Mucosa of rectum (tissue), 2 donors: ENCODE measurements around the gene UBASH3A.

ENCODE experiments used
- H3K27ac ChIP-seq, 2 donors: one replicate each; pipeline ENCODE4 v1.7.0; 2013; ENCODE audit warnings: inconsistent platforms in 2 of 2, low read depth in 2 of 2, low read length in 2 of 2
- H3K27me3 ChIP-seq, 2 donors: one replicate each; pipeline ENCODE4 v1.7.0; 2013; ENCODE audit warnings: low read length in 2 of 2; ENCODE audit not compliant: control insufficient read depth in 2 of 2, insufficient read depth in 2 of 2
- H3K36me3 ChIP-seq, 2 donors: one replicate each; pipeline ENCODE4 v1.7.0; 2013; ENCODE audit warnings: low read length in 2 of 2; ENCODE audit not compliant: control insufficient read depth in 2 of 2, insufficient read depth in 2 of 2
- H3K4me1 ChIP-seq, 2 donors: one replicate each; pipeline ENCODE4 v1.7.0; 2013; ENCODE audit warnings: low read length in 2 of 2, mild to moderate bottlenecking in 1 of 2; ENCODE audit not compliant: control insufficient read depth in 2 of 2, insufficient read depth in 2 of 2
- H3K4me3 ChIP-seq, 2 donors: one replicate each; pipeline ENCODE4 v1.7.0; 2013; ENCODE audit warnings: low read length in 2 of 2
- H3K9ac ChIP-seq, 2 donors: one replicate each; pipeline ENCODE4 v1.7.0; 2013; ENCODE audit warnings: low read length in 2 of 2, low read depth in 1 of 2, mild to moderate bottlenecking in 1 of 2
- H3K9me3 ChIP-seq, 2 donors: one replicate each; pipeline ENCODE4 v1.7.0; 2013; ENCODE audit warnings: low read length in 2 of 2; ENCODE audit not compliant: control insufficient read depth in 2 of 2
- donor health status: healthy.
- donor health status: Normal muscosa, but diverticular disease.

The UBASH3A gene

GRCh38 chr21:42453224-42453985, 49.7 kb downstream of the UBASH3A start:
- H3K4me1 ChIP-seq: peaks cover 5 to 8% of the 10 kb centered on the region in 2 donors
- H3K27ac ChIP-seq: no peak overlapping the region
- H3K27me3 ChIP-seq: no peaks in the 10 kb centered on the region
- H3K9me3 ChIP-seq: no peaks in the 10 kb centered on the region
- H3K36me3 ChIP-seq: no peaks in the 10 kb centered on the region
- no peak overlapping the region for H3K4me3 ChIP-seq
- H3K9ac ChIP-seq: no peak overlapping the region

DNA sequence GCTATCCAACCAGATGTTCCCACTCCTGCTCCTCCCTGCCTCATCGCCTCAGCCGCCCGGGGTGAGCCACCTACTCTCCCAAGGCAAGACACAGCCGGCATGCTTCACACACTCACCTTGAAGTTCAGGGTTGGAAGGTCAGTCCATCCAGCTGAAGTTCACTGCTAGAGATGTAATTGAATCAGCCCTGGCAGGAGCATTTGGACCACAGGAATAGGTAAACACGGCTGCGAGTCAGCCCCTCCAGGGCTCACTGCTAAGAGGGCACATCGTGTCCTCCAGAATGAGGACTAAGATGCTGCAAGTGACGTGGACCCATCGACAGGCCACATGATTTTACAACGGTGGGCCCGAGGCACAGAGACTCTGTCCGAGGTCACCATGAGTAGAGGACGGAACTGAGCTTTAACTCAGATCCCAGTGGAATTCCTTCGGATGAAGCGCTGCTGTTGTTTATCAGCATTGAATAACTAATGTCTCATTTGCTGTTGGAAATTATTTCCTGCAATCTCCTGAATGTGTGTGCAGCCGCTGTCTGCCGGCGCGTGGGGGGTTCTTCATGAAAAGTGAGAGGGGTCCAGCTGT, 50.4 kb downstream of the UBASH3A start:
- no peak overlapping the region for H3K9ac ChIP-seq
- no peak overlapping the region for H3K27ac ChIP-seq
- H3K27me3 ChIP-seq: no peaks in the 10 kb centered on the region
- no peaks in the 10 kb centered on the region for H3K9me3 ChIP-seq
- H3K4me3 ChIP-seq: no peak overlapping the region
- no peaks in the 10 kb centered on the region for H3K36me3 ChIP-seq
- peaks cover 7 to 8% of the 10 kb centered on the region in 2 donors for H3K4me1 ChIP-seq

GRCh38 chr21:42454786-42455185, 51.1 kb downstream of the UBASH3A start:
- Histone ChIP-seq H3K9me3 (no peaks in the 10 kb centered on the region), H3K4me3 (no peak overlapping the region), H3K9ac (no peak overlapping the region), H3K27me3 (no peaks in the 10 kb centered on the region), H3K27ac (no peak overlapping the region), H3K4me1 (peaks cover 12 to 14% of the 10 kb centered on the region in 2 donors), H3K36me3 (no peaks in the 10 kb centered on the region)

GRCh38 chr21:42455196-42455595, 51.5 kb downstream of the UBASH3A start:
- Histone ChIP-seq H3K36me3 (no peaks in the 10 kb centered on the region), H3K9ac (no peak overlapping the region), H3K9me3 (no peaks in the 10 kb centered on the region), H3K4me1 (peaks cover 15 to 16% of the 10 kb centered on the region in 2 donors), H3K27ac (no peak overlapping the region), H3K27me3 (no peaks in the 10 kb centered on the region), H3K4me3 (no peak overlapping the region)

GRCh38 chr21:42455754-42456440, 52.2 kb downstream of the UBASH3A start:
- no peak overlapping the region for H3K4me3 ChIP-seq
- H3K27ac ChIP-seq: no peak overlapping the region
- H3K9ac ChIP-seq: no peak overlapping the region
- H3K9me3 ChIP-seq: no peaks in the 10 kb centered on the region
- H3K36me3 ChIP-seq: no peaks in the 10 kb centered on the region
- H3K4me1 ChIP-seq: peaks cover 22 to 23% of the 10 kb centered on the region in 2 donors
- H3K27me3 ChIP-seq: no peaks in the 10 kb centered on the region

DNA sequence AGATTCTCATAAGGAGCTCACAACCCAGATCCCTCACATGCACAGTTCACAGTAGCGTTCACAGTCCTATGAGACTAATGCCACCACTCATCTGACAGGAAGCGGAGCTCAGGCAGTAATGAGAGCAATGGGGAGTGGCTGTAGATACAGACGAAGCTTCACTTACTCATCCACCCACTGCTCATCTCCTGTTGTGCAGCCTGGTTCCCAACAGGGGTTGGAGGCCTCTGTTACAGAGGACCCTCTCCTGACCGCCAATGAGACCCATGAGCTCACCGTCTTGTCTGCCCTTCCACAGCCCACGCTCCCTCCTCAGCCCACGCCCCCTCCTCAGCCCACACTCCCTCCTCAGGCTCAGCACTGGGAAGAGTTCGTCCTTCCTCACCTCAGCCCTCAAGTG, 52.8 kb downstream of the UBASH3A start:
- H3K4me1 ChIP-seq: peaks cover 27 to 28% of the 10 kb centered on the region in 2 donors
- no peaks in the 10 kb centered on the region for H3K27me3 ChIP-seq
- H3K4me3 ChIP-seq: no peak overlapping the region
- no peaks in the 10 kb centered on the region for H3K36me3 ChIP-seq
- no peak overlapping the region for H3K9ac ChIP-seq
- H3K9me3 ChIP-seq: no peaks in the 10 kb centered on the region
- no peak overlapping the region for H3K27ac ChIP-seq

DNA sequence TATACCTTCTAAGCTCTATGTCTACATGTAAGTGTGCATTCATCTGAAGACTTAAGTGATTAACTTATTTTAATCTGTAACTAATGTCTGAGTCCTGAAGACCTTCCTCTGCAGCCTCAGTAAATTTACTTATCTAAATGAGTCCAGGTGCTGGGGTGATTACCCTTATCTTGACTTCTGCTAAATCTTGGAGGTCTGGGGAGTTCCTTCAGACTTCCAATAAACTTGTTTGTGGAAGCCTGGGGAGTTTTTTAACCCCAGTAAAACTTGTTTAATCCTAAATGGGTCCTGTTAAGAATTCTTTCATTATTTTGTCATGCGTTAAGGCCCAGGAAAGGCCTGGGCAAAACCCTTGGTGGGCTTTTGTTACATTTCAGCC, 55.4 kb downstream of the UBASH3A start:
- Histone ChIP-seq H3K36me3 (no peaks in the 10 kb centered on the region), H3K4me1 (peaks cover 49 to 52% of the 10 kb centered on the region in 2 donors), H3K27me3 (no peaks in the 10 kb centered on the region), H3K4me3 (no peak overlapping the region), H3K9ac (no peak overlapping the region), H3K9me3 (no peaks in the 10 kb centered on the region), H3K27ac (peak overlapping the region; percentile 62 to 94)

GRCh38 chr21:42459546-42460215, 56.0 kb downstream of the UBASH3A start:
- H3K9ac ChIP-seq: peak overlapping the region in 1 of 2 donors; percentile 41
- peak overlapping the region; percentile 94 to 95 for H3K27ac ChIP-seq
- peaks cover 55 to 58% of the 10 kb centered on the region in 2 donors for H3K4me1 ChIP-seq

DNA sequence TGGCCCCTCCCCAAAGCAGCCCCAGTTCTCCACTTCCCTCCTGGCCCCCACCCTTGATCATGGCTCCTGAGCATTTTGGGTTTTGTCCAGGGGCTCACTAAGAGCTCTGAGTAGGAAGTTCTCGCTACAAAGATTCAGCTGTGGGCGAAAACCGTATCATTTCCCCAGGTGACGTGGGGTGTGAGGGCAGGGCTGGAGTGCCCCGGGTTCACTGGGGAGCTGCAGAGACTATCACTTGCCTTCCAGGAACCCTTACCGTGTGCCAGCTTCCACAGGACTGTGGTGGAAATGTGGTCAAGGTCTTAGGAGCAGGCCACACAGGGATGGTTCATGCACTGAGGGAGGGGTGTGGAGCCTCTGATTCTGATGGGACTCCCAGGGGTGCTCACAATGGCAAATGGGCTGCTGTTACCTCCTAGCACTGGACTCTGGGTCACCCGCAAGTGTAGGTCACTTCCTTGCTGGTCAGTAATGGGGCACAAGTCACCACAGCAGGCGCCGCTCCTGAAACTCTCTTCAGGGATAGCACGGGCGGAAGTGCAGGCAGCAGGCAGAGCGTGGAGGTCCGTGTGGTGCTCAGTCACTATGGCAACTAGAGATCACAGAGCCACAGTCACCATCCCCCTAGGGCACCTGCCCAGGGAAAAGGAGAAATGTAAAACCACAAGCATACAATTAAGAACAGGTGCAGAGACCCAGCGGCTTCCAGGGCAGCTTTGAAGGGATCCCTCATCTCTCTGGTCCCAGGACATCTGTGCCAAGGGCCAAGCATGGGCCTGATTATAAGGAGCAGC, 56.9 kb downstream of the UBASH3A start:
- Histone ChIP-seq H3K9ac (peak overlapping the region in 1 of 2 donors; percentile 34), H3K4me1 (peaks cover 64 to 65% of the 10 kb centered on the region in 2 donors), H3K9me3 (no peaks in the 10 kb centered on the region), H3K27me3 (no peaks in the 10 kb centered on the region), H3K36me3 (no peaks in the 10 kb centered on the region), H3K27ac (peak overlapping the region; percentile 94 to 95), H3K4me3 (peak overlapping the region in 1 of 2 donors; percentile 60)

More at GRCh38 chr21:42459546-42460215, 56.0 kb downstream of the UBASH3A start:
- no peak overlapping the region for H3K4me3 ChIP-seq
- H3K27me3 ChIP-seq: no peaks in the 10 kb centered on the region
- H3K36me3 ChIP-seq: no peaks in the 10 kb centered on the region
- no peaks in the 10 kb centered on the region for H3K9me3 ChIP-seq
